T-helper 2 cell treated with Interferon-gamma antibody and Interleukin-4, amounts not matched to agents 5 μg/mL and 100 μg/mL, for 36 hours (primary cell): ENCODE results near the gene ERFE.
A peak's percentile ranks its signal among the peaks of the same experiment; 100 is the strongest.

Experiments used
- DNase-seq: peaks from one replicate; pipeline ENCODE4 v3.0.0; 2021; ENCODE audit warnings: low spot score
- H3K27ac Mint-ChIP-seq: one replicate; pipeline ENCODE4 v1.8.0; 2021; ENCODE audit warnings: mild to moderate bottlenecking, mixed read lengths
- H3K27me3 Mint-ChIP-seq: one replicate; pipeline ENCODE4 v1.8.0; 2021; ENCODE audit warnings: low read depth, mixed read lengths
- H3K36me3 Mint-ChIP-seq: one replicate; pipeline ENCODE4 v1.8.0; 2021; ENCODE audit warnings: low read depth, mixed read lengths
- H3K4me1 Mint-ChIP-seq: one replicate; pipeline ENCODE4 v1.8.0; 2021; ENCODE audit warnings: low read depth, mixed read lengths
- H3K4me3 Mint-ChIP-seq: one replicate; pipeline ENCODE4 v1.8.0; 2022; ENCODE audit warnings: mild to moderate bottlenecking, moderate library complexity, mixed read lengths
- H3K9me3 Mint-ChIP-seq: one replicate; pipeline ENCODE4 v1.8.0; 2021; ENCODE audit warnings: mixed read lengths

The ERFE gene

DNA sequence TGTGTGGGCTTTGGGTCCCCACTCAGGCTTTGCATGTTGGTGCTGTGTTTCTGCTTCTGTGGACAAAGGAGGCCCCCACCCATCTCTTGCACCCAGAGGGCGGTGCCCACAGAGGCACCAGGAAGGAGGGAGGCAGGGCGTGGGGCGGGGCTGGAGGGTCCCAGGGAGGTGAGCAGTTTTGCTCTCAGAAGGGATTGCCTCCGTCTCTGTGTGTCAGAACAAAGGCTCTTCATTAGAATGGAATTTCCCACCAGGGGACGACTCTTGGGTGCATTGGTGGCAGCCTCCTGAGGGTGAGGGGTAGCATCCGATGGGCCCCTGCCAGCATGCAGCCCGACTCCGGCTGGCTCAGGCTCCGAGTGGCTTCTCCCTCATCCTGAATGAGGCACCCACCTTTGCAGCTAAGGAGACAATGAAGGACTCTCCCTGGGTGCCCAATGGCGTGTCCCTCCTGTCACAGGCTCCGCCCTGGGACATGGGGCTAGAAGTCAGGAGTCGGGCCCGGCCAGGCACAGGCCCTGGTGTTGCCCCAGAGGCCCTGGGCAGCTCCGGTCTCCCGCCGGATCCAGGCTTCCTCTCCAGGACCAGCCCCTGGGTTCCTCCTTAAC, 7.0 kb upstream of the ERFE start:
- H3K4me1 Mint-ChIP-seq, result peaks cover 3% of the 10 kb centered on the region
- H3K27me3 Mint-ChIP-seq, result no peaks in the 10 kb centered on the region
- H3K36me3 Mint-ChIP-seq, result no peaks in the 10 kb centered on the region
- H3K27ac Mint-ChIP-seq, result no peak overlapping the region
- DNase-seq, result no peak
- no peaks in the 10 kb centered on the region for H3K9me3 Mint-ChIP-seq
- H3K4me3 Mint-ChIP-seq, result no peak overlapping the region

DNA sequence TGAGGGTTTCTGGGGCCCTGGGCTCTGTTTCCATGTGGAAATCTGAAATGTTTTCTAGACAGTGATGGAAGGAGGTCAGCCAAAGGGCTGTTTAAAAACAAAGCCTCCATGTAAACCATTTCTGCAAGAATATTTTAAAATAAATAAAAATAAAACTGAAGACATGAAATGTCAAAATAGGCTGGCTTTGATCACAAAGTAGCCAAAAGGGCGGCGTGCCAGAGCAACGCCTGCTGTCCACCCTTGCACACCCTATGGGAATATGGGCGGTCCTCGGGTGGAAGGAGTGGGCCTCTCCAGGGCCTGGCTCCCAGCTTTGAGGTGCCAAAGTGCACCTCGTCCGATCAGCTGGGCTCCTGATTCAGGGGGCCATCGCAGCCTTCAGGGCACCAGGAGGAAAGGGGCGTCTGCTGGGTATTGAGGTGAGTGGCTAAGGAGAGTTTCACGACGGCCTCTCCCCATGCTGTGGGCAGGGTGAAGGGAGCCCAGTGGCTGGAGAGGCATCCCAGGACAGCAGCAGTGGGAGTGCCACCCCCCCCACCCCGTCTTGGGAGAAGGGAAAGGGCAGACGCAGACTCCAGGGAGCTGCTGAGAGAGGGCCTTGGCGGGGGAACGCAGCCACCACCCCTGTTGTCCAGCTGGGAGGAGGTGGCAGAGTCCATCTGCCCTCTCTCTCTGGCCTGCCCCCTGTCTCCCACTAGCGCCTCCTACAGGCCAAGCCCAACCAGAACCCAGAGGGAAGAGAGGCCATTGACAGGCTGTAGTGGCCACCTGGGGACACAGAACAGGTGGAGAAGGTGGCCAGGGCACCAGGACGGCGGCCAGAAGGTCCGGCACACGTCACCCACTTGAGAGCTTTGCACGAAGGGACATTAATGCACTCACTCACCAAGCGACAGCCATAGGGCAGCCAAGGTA, 5.7 kb upstream of the ERFE start:
- Mint-ChIP-seq H3K36me3 (no peaks in the 10 kb centered on the region), H3K9me3 (no peaks in the 10 kb centered on the region), H3K4me1 (no peaks in the 10 kb centered on the region), H3K27ac (no peak overlapping the region), H3K4me3 (no peak overlapping the region), H3K27me3 (peaks cover 2% of the 10 kb centered on the region)
- no peak for DNase-seq

DNA sequence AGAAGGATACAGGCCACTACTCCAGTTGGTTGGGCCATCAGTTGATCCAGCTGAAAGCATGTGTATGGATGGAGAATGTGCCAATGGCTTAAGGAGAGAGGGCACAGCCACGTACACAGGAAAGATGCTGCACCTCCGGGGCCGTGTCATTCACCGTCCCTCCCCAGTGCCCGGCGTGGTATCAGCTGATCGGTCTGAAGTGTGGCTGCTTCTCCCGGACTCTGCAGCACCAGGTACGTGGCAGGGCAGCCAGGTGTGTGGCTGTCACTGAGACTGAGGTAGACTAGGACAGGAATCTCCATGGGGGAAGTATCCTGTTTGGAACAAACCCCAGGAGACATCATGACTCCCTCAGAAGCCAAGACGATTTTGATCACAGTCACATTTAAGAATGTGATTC, 4.2 kb upstream of the ERFE start:
- Mint-ChIP-seq H3K36me3 (no peaks in the 10 kb centered on the region), H3K4me3 (no peak overlapping the region), H3K27ac (no peak overlapping the region), H3K4me1 (peaks cover 3% of the 10 kb centered on the region), H3K27me3 (peaks cover 7% of the 10 kb centered on the region), H3K9me3 (no peaks in the 10 kb centered on the region)
- DNase-seq, result no peak

DNA sequence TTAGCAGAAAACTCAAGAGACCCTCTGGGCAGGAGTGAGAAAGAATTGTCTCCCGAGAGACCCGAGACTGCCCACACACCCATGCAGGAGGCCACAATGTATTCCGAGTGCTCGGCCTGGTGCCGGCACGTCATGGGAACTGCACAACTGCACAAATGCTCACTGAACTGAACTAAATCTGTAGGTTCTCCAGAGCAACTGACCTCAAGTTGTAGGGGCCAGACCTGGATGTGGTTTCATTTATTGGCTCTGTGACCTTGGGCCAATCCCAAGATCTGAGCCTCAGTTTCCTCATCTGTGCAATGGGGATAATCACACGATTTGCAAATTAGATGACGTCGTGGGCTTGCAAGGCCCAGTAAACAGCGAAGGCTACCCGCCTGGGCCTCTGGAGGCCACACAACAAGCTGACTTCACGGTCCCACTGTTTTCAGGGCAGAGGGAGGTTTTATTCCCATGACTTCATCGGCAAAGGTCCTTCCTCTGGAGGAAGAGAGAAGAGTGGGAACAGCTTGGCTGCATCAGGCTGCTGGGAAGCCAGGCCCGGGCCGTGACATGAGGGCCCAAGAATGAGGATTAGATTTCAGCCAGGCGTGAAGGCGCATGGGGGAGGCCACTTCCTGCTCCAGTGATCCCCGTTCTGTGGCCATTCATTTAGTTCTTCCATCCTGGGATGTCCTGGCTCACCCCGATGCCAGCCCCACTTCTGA, 3.6 kb upstream of the ERFE start:
- DNase-seq, result no peak
- Mint-ChIP-seq H3K9me3 (no peaks in the 10 kb centered on the region), H3K4me3 (no peak overlapping the region), H3K27me3 (peaks cover 13% of the 10 kb centered on the region), H3K36me3 (no peaks in the 10 kb centered on the region), H3K27ac (no peak overlapping the region), H3K4me1 (peaks cover 3% of the 10 kb centered on the region)

DNA sequence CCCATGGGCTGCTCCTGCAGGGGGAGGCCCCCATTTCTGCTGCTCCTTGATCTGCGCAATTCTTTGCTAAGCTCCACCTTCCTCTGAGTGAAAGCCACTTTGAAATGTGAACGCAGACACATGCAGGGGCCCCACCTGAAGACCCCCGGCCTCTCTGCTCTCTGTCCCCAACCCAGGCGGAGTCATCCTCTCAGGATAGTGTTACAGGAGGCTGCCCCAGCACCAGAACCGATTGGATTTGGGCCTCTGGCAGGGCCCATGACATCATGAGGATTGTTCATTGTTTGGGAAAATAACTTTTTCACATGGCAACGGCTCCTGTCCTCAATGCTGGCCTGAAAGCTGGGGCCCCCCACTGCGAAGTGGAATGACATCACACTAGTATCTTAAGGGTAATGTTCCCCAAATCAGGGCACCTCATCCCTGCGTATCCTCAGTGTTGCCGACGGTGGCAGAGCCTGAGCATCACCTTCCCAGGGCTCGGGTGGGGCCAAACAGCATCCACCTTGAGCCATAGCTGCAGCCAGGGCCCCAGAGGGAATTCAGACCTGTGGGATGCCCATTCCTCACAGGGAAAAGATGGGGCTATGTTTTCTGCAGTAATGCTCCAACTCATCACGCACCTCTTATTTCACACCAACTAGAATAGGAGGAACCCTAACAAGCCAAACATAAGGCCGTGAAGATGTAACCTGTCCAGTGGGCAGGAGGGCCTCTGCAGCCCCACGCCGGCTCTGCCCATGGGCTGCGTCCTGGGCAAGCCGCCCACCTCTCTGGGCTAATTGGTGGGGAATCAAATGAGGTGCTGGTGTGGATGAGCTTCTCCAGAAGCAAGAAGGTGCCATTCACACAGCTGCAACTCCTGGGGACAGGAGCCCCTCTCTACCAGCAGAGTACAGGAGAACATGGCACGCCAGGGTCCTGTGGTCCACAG, 2.7 kb upstream of the ERFE start:
- Mint-ChIP-seq H3K36me3 (no peaks in the 10 kb centered on the region), H3K4me3 (no peak overlapping the region), H3K4me1 (peaks cover 6% of the 10 kb centered on the region), H3K27ac (no peak overlapping the region), H3K27me3 (peaks cover 20% of the 10 kb centered on the region), H3K9me3 (no peaks in the 10 kb centered on the region)
- no peak for DNase-seq

DNA sequence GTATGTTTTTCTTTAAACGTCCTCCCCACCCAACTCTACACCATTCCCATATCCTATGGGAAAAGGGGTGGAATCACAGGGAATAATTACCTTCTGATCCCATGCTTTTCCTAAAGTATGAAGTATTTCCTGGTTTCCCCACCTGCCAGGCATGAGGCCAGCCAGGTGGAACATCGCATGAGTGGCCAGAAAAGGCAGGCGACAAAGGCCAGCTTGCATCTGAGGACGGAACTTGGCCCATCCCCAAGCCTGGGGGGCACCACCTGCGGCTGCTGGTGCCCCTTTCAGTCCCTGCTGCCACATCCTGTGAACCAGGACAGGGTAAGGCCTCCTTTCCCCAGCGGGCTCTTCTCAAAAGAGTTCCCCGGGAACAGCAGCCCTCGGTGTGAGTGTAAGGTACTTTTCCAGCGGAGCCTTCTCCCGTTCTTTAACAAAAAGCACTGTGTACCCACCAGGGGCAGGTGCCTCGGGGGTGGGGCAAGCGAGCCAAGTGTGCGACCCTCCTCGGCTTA, 1.2 kb upstream of the ERFE start:
- no peak overlapping the region for H3K4me3 Mint-ChIP-seq
- no peak overlapping the region for H3K27ac Mint-ChIP-seq
- H3K4me1 Mint-ChIP-seq, result peaks cover 6% of the 10 kb centered on the region
- no peak for DNase-seq
- H3K9me3 Mint-ChIP-seq, result no peaks in the 10 kb centered on the region
- H3K27me3 Mint-ChIP-seq, result peaks cover 30% of the 10 kb centered on the region
- no peaks in the 10 kb centered on the region for H3K36me3 Mint-ChIP-seq

DNA sequence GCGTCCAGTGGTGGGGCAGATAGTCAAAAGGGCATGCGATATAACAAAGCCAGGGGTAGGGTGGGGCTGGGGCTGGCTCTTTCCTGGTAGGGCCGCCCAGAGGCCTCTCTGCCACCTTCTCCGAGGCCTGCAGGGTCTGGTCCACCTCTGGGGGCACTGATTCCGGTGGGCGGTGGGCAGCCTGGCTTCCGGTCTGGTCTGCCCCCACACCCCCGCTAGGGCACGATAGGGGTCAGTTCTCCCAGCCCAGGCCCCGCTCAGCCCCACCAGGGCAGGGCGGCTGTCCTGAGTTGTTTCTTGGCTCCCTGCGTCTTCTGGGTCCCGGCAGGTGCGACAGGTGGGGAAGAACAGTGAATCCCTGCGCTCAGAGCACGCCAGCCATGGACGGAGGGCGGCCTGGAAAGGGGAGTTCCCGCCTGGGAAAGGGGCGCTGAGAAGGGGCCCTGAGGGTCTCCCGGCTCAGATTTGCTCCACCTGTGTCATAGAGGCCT, 707 bp upstream of the ERFE start:
- H3K36me3 Mint-ChIP-seq, result no peaks in the 10 kb centered on the region
- H3K9me3 Mint-ChIP-seq, result no peaks in the 10 kb centered on the region
- peaks cover 6% of the 10 kb centered on the region for H3K4me1 Mint-ChIP-seq
- DNase-seq, result no peak
- peaks cover 30% of the 10 kb centered on the region for H3K27me3 Mint-ChIP-seq
- H3K4me3 Mint-ChIP-seq, result no peak overlapping the region
- H3K27ac Mint-ChIP-seq, result no peak overlapping the region

DNA sequence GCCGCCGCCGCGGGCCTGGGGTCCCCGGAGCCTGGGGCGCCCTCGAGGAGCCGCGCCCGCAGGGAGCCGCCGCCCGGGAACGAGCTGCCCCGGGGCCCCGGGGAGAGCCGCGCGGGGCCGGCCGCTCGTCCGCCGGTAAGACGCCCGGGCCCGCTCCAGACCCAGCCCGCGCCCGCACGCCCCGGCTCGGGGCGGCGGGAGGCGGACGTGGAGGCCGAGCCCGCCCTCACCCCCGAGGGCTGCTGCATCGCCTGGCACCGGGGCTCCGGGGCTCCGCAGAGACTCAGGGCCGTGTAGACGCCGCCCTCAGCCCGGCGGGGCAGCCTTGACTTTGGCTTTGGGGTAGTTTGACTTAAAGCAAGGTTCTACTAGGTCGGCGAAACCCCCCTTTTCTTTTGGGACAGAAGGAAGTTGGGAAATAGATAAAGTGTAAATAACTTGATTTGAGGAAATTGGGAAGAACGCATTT, 335 bp downstream of the ERFE start:
- Mint-ChIP-seq H3K27me3 (peaks cover 33% of the 10 kb centered on the region), H3K27ac (no peak overlapping the region), H3K4me1 (peaks cover 6% of the 10 kb centered on the region), H3K4me3 (peak overlapping the region; percentile 69), H3K9me3 (no peaks in the 10 kb centered on the region), H3K36me3 (no peaks in the 10 kb centered on the region)
- DNase-seq, result peak; percentile 7

DNA sequence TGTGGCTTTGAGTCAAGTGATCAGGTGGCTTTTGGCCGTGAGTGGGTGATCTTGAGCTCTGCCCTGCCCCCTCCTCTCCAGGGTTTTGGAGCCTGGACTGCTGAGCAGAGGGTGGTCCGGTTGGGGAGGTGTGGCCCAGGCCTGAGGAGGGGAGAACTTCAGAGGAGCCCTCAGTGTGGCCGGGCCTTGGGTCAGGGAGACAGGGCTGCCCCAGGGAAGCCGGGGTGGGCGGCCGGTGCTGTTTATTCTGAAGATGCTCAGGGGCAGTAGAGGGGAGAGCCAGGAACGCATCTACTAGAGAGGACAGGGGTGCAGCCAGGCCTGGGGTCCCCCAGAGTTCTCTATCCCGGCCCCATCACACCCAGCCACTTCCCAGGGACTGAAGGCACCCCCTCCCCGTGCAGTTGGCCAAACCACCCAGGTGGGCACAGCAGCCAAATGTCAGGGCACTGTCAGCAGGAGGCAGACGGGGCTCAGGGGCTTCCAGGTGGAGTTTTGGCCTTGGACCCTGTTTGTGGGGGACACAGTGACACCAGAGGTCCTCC, 963 bp downstream of the ERFE start:
- Mint-ChIP-seq H3K27me3 (peaks cover 38% of the 10 kb centered on the region), H3K27ac (no peak overlapping the region), H3K36me3 (no peaks in the 10 kb centered on the region), H3K9me3 (no peaks in the 10 kb centered on the region), H3K4me1 (peaks cover 6% of the 10 kb centered on the region), H3K4me3 (peak overlapping the region; percentile 69)
- no peak for DNase-seq

DNA sequence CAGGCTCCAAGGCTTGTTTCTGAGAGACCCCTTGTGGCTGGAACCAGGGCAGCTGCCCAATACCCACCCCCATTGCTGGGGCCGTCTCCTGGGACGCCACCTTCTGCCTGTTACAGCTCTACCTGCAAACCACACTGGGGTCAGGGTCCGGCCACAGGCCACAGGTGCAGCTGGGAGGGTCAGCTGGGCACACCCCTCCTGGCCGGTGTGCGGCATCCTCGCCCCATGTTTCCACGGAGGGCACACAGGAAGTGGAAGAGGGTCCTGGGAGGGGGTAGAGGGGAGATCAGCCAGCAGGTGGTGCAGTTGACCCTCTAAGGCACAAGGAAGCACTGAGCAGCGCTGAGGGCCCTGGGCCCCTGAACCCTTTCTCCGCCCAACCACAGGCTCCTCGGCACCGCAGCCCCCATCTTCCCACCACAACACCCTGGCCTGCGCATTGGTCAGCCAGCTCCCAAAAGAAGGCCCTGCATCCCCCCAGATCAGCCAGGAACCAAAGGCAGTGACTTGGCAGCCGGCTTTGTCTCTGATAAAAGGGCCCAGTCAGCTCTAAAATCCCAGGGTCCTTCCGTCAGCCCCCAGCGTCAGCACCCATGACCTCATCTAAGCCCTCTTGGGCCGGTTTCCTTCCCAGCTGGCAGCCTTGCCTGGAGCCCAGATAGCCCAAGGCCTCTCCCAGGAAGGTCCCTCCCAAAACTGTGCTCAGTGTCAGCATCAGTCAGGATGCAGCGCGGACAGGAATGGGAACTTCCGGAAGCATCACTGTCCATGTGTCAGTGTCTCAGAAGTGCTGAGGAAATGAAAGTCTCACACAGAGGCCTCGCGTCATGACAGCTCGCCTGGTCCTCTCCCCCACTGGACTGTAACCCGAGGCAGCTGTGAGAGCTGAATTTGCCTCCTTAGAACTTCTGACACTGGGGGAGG, 1.7 kb downstream of the ERFE start:
- Mint-ChIP-seq H3K9me3 (no peaks in the 10 kb centered on the region), H3K4me1 (peaks cover 6% of the 10 kb centered on the region), H3K36me3 (no peaks in the 10 kb centered on the region), H3K27me3 (peaks cover 45% of the 10 kb centered on the region), H3K27ac (no peak overlapping the region), H3K4me3 (no peak overlapping the region)
- no peak for DNase-seq

DNA sequence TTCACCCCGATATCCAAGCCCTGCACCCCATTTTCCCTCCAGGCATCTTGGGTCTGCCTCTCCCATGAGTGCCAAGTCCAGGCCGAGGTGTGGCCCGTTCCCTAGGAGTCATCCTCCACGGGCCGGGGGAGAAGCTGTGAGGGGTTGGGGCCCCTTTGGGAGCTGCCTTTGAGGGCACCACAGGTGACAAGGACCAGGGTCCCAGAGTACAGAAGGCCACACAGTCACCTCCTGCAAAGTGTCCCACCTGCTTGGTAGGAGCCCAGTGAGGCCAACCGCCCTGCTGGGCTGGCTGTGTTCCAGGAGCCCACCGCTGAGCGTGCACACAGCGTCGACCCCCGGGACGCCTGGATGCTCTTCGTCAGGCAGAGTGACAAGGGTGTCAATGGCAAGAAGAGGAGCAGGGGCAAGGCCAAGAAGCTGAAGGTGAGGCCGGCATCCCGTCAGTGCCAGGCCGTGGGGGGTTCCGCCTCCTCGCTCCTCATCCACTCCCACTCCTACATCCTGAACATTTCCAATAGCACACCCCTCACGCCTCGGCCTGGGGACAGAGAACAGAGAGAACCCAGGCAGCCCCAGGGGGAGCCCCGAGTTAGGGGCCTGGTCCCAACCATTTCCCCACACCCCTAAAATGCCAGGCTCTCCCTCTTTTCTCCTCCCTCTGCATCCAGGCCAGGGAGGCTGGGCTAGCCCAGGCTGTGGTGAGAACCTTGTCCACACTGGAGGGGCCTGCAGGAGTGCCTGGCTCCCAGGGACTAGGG, 2.7 kb downstream of the ERFE start:
- peaks cover 46% of the 10 kb centered on the region for H3K27me3 Mint-ChIP-seq
- H3K27ac Mint-ChIP-seq, result no peak overlapping the region
- DNase-seq, result no peak
- H3K4me3 Mint-ChIP-seq, result no peak overlapping the region
- H3K4me1 Mint-ChIP-seq, result peaks cover 6% of the 10 kb centered on the region
- no peaks in the 10 kb centered on the region for H3K36me3 Mint-ChIP-seq
- H3K9me3 Mint-ChIP-seq, result no peaks in the 10 kb centered on the region
